Sigmoid colon (tissue), 7 donors: ENCODE results near the gene AGPAT2. TPM values are rescaled to one million over a fixed set of nuclear protein-coding genes. Genes with fewer than 3 reads are reported as not detected.

ENCODE experiments used
- DNase-seq: peaks from one replicate; pipeline ENCODE4 v3.0.0-alpha.2; 2019
- H3K27ac ChIP-seq, 4 donors: fragments of 200-600 bp; sonication (generic); one replicate each; pipeline ENCODE4 v1.5.1; 2016 to 2019; ENCODE audit warnings: mild to moderate bottlenecking in 1 of 4
- H3K27me3 ChIP-seq, 3 donors: fragments of 200-600 bp; sonication (generic); one replicate each; pipeline ENCODE4 v1.5.1; 2019; ENCODE audit warnings: mild to moderate bottlenecking in 1 of 3
- H3K36me3 ChIP-seq, 4 donors: fragments of 200-600 bp; sonication (generic); one replicate each; pipeline ENCODE4 v1.5.1; 2016 to 2019
- H3K4me1 ChIP-seq, 4 donors: fragments of 200-600 bp; sonication (generic); one replicate each; pipeline ENCODE4 v1.5.1; 2017 to 2019
- H3K4me3 ChIP-seq, 4 donors: fragments of 200-600 bp; sonication (generic); one replicate each; pipeline ENCODE4 v1.5.1; 2017 to 2019; ENCODE audit warnings: mild to moderate bottlenecking in 2 of 4, moderate library complexity in 1 of 4
- H3K9me3 ChIP-seq, 4 donors: fragments of 200-600 bp in 3 of 4; sonication (generic) in 3 of 4; one replicate each; pipeline versions ENCODE4 v1.5.1 to v1.6.1; 2013 to 2019
- EP300 ChIP-seq, 4 donors: sonication (generic); formaldehyde crosslinking; IDR thresholded peaks; one replicate each; pipeline ENCODE4 v1.6.1; 2017; ENCODE audit warnings: antibody characterized with exemption in 4 of 4
- POLR2A ChIP-seq, 2 donors: fragments of 450-650 bp; IDR thresholded peaks; one replicate each; pipeline ENCODE4 v1.6.1; 2016; ENCODE audit warnings: antibody characterized with exemption in 2 of 2, mild to moderate bottlenecking in 2 of 2, moderate library complexity in 2 of 2
- POLR2AphosphoS5 ChIP-seq, 4 donors: sonication (generic); formaldehyde crosslinking; IDR thresholded peaks; one replicate each; pipeline ENCODE4 v1.6.1; 2017; ENCODE audit warnings: antibody characterized with exemption in 4 of 4
- WGBS, 2 donors: extraction: QIAGEN DNeasy Blood & Tissue Kit; methylation state at CpG; one replicate each; pipeline ENCODE4 v1.1.7; 2013; 5-methylcytosine and 5-hydroxymethylcytosine counted together
- intact Hi-C: fragments of 100-400 bp; cut with DNase I; formaldehyde crosslinking; loops from one replicate; pipeline ENCODE4 v1.15.1; 2023
- polyA plus RNA-seq, 3 donors: library from polyadenylated mRNA; stranded (reverse); fragments of 200-250 nt; gene quantifications; one replicate each; pipeline ENCODE4 v1.2.3, GENCODE V29; 2013
- total RNA-seq, 4 donors: library from RNA; depleted of rRNA; stranded (reverse); fragments of >200 nt; gene quantifications; one replicate each; pipeline ENCODE4 v1.1.0, GENCODE V29; 2016
- TF ChIP-seq, protein P1 (sequence below), 4 experiments: fragments of 450-650 bp in 3 of 4; fragments of 200-600 bp in 1 of 4; IDR thresholded peaks; one replicate each; pipeline ENCODE4 v1.5.1; 2016 to 2019; ENCODE audit warnings: antibody characterized with exemption in 4 of 4, mild to moderate bottlenecking in 3 of 4, moderate library complexity in 2 of 4
- donor health status: healthy with polysubstance abuse.
- donor health status: Bipolar disorder and iron deficiency.
- donor health status: healthy.

AGPAT2 gene
- total and polyA plus RNA-seq, 7 donors: 28.0 to 345 (median 62.4) TPM

DNA sequence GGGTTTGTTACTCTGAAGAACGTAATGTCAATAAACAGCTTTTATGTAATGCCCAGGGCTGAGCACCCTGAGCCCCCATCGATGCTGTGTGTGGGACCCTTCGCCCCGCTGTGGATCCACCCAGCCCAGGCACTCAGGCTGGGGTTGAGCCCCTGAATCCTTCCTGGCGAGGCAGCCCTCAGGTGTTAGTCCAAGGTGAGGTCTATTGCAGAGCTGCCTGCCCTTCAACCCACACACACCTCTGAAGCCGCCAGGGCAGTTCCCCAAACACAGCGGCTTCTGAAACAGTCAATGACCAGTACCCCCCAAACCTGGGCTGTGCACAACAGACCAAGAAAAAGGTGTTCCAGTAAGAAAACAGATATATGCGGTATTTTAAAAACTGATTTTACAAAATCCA, 36.7 kb upstream of the AGPAT2 start:
- Histone ChIP-seq H3K27me3 (no peaks in the 10 kb centered on the region), H3K4me1 (peaks cover 0 to 79% (median 59%) of the 10 kb centered on the region in 4 donors), H3K9me3 (no peaks in the 10 kb centered on the region), H3K4me3 (no peak overlapping the region), H3K27ac (no peak overlapping the region), H3K36me3 (peaks cover 33 to 55% (median 35%) of the 10 kb centered on the region in 4 donors)
- no peak for DNase-seq
- TF ChIP-seq POLR2A (IDR thresholded peaks at IDR 0.05) (no peak), EP300 (IDR thresholded peaks at IDR 0.05) (no peak), POLR2AphosphoS5 (IDR thresholded peaks at IDR 0.05) (no peak)
- TF ChIP-seq, protein P1, sequence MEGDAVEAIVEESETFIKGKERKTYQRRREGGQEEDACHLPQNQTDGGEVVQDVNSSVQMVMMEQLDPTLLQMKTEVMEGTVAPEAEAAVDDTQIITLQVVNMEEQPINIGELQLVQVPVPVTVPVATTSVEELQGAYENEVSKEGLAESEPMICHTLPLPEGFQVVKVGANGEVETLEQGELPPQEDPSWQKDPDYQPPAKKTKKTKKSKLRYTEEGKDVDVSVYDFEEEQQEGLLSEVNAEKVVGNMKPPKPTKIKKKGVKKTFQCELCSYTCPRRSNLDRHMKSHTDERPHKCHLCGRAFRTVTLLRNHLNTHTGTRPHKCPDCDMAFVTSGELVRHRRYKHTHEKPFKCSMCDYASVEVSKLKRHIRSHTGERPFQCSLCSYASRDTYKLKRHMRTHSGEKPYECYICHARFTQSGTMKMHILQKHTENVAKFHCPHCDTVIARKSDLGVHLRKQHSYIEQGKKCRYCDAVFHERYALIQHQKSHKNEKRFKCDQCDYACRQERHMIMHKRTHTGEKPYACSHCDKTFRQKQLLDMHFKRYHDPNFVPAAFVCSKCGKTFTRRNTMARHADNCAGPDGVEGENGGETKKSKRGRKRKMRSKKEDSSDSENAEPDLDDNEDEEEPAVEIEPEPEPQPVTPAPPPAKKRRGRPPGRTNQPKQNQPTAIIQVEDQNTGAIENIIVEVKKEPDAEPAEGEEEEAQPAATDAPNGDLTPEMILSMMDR (IDR thresholded peaks at IDR 0.05): no peak
- WGBS, 2 donors: 94 to 95% methylated on average over 8 of the region's 8 CpGs
- intact Hi-C loops: no loop called here

DNA sequence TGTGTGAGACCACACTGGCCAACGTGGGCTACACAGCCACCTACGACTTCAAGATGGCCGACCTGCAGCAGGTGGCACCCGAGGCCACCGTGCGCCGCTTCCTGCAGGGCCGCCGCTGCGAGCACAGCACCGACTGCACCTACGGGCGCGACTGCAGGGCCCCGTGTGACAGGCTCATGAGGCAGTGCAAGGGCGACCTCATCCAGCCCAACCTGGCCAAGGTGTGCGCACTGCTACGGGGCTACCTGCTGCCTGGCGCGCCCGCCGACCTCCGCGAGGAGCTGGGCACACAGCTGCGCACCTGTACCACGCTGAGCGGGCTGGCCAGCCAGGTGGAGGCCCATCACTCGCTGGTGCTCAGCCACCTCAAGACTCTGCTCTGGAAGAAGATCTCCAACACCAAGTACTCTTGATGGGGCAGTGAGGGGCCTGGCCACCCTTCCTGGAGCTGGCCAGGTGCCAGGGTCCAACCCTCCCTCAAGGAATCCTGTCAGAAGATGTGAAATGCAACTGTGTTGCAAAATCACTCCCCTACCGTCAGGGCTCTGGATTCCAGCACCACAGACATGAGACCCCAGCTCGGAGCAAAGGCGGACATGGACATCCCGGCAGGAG, 36.2 kb upstream of the AGPAT2 start:
- intact Hi-C loops: no loop called here
- Histone ChIP-seq H3K4me3 (no peak overlapping the region), H3K4me1 (peaks cover 0 to 74% (median 53%) of the 10 kb centered on the region in 4 donors), H3K27me3 (no peaks in the 10 kb centered on the region), H3K27ac (no peak overlapping the region), H3K9me3 (no peaks in the 10 kb centered on the region), H3K36me3 (peaks cover 33 to 55% (median 35%) of the 10 kb centered on the region in 4 donors)
- TF ChIP-seq EP300 (IDR thresholded peaks at IDR 0.05) (no peak), POLR2AphosphoS5 (IDR thresholded peaks at IDR 0.05) (no peak), POLR2A (IDR thresholded peaks at IDR 0.05) (no peak)
- TF ChIP-seq, protein P1 (IDR thresholded peaks at IDR 0.05): no peak
- WGBS, 2 donors: 92% methylated on average over 32 of the region's 32 CpGs
- DNase-seq: no peak

DNA sequence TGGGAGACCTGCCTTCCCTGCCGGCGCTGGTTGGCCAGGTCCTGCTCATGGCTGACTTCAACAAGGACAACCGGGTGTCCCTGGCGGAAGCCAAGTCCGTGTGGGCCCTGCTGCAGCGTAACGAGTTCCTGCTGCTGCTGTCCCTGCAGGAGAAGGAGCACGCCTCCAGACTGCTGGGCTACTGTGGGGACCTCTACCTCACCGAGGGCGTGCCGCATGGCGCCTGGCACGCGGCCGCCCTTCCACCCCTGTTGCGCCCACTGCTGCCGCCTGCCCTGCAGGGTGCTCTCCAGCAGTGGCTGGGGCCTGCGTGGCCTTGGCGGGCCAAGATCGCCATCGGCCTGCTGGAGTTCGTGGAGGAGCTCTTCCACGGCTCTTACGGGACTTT, 35.7 kb upstream of the AGPAT2 start:
- H3K9me3 ChIP-seq: no peaks in the 10 kb centered on the region
- no peak for DNase-seq
- H3K4me1 ChIP-seq: peaks cover 0 to 71% (median 51%) of the 10 kb centered on the region in 4 donors
- no peak overlapping the region for H3K4me3 ChIP-seq
- TF ChIP-seq EP300 (IDR thresholded peaks at IDR 0.05) (no peak), POLR2AphosphoS5 (IDR thresholded peaks at IDR 0.05) (no peak), POLR2A (IDR thresholded peaks at IDR 0.05) (no peak)
- 88 to 91% methylated on average over 24 of the region's 24 CpGs for WGBS, 2 donors
- peaks cover 33 to 55% (median 35%) of the 10 kb centered on the region in 4 donors for H3K36me3 ChIP-seq
- no peak overlapping the region for H3K27ac ChIP-seq
- intact Hi-C loops: no loop called here
- no peaks in the 10 kb centered on the region for H3K27me3 ChIP-seq

DNA sequence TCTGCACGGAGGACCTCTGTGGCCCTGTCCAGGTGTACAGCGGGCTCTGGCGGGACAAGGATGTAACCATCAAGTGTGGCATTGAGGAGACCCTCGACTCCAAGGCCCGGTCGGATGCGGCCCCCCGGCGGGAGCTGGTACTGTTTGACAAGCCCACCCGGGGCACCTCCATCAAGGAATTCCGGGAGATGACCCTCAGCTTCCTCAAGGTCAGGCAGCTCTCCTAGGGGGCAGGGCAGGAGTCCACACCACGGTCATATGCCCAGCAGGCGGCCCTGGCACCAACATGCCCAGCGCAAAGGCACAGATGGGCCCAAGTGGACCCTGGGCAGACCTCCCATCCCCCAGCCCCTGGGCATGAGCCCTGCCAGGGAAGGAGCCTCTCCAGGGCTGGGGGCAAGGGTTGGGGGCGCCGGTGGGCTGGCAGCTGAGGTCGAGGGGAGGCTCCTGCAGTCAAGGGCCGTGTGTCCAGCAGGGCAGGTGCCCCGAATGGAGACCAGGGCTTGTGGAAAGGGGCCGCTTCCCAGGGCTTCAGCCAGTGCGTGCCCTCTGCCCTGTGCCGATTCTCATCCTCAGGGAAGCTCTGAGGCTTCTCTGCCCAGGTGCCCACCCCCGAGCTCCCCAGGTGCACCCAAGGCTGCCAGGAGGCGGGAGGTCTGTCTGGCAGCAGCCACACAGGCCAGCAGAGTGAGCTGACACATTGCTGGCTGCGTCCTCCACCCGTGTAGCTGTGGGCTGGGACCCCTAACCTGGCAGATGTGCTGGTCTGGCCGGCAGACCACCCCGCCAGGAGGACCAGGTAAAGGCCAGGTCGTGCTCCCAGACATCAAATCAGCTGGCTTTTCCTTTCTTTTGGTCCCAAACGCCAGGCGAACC, 35.1 kb upstream of the AGPAT2 start:
- TF ChIP-seq, protein P1 (IDR thresholded peaks at IDR 0.05): no peak
- TF ChIP-seq POLR2A (IDR thresholded peaks at IDR 0.05) (no peak), EP300 (IDR thresholded peaks at IDR 0.05) (no peak), POLR2AphosphoS5 (IDR thresholded peaks at IDR 0.05) (no peak)
- peaks cover 33 to 55% (median 35%) of the 10 kb centered on the region in 4 donors for H3K36me3 ChIP-seq
- no peaks in the 10 kb centered on the region for H3K9me3 ChIP-seq
- WGBS, 2 donors: 82 to 86% methylated on average over 31 of the region's 31 CpGs
- intact Hi-C loops: no loop called here
- DNase-seq: no peak
- peak overlapping the region in 2 of 4 donors; percentile 73 to 74 for H3K27ac ChIP-seq
- H3K4me1 ChIP-seq: peaks cover 0 to 70% (median 50%) of the 10 kb centered on the region in 4 donors
- no peaks in the 10 kb centered on the region for H3K27me3 ChIP-seq
- no peak overlapping the region for H3K4me3 ChIP-seq
